Measurements from ENCODE around the gene KCNQ1. TPM values are rescaled to one million over a fixed set of nuclear protein-coding genes. Genes with fewer than 3 reads are reported as not detected.

Gene KCNQ1
- total and polyA plus RNA-seq, 9 donors = 1.4 to 17.2 (median 3.8) TPM

DNA sequence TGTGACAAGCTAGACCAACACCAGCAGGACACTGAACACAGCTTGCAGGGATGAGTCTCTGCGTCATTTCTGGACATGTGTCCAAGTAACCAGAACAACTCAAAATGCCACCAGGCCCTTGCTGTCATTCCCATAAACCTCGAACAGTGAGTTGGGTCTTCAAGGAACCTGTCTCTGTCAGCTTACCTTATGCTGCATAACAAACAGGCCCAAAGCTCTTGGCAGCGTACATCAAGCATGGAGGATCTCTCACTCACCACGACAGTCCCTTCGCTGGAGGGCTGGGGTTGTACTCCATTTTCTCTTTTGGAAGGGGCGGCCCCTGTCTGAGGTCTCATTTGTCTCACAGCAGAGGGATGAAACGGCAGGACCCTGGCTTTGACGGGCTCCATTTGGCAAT is 434.0 kb downstream of the KCNQ1 start:
- no peaks in the 10 kb centered on the region for H3K27me3 ChIP-seq
- no peaks in the 10 kb centered on the region for H3K36me3 ChIP-seq
- H3K4me3 ChIP-seq = no peak overlapping the region
- TF ChIP-seq EP300 (IDR thresholded peaks at IDR 0.05) (no peak), POLR2A (IDR thresholded peaks at IDR 0.05) (no peak)
- TF ChIP-seq, protein P1, sequence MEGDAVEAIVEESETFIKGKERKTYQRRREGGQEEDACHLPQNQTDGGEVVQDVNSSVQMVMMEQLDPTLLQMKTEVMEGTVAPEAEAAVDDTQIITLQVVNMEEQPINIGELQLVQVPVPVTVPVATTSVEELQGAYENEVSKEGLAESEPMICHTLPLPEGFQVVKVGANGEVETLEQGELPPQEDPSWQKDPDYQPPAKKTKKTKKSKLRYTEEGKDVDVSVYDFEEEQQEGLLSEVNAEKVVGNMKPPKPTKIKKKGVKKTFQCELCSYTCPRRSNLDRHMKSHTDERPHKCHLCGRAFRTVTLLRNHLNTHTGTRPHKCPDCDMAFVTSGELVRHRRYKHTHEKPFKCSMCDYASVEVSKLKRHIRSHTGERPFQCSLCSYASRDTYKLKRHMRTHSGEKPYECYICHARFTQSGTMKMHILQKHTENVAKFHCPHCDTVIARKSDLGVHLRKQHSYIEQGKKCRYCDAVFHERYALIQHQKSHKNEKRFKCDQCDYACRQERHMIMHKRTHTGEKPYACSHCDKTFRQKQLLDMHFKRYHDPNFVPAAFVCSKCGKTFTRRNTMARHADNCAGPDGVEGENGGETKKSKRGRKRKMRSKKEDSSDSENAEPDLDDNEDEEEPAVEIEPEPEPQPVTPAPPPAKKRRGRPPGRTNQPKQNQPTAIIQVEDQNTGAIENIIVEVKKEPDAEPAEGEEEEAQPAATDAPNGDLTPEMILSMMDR (IDR thresholded peaks at IDR 0.05) = no peak
- H3K9me3 ChIP-seq = peaks cover 0 to 15% of the 10 kb centered on the region in 2 donors
- WGBS, 3 donors = 96 to 97% (median 97%) methylated on average over 8 of the region's 8 CpGs
- peaks cover 3% of the 10 kb centered on the region for H3K4me1 ChIP-seq (ENCODE audit: insufficient read depth)
- intact Hi-C loops (cut with DNase I) = loop anchor here in 1 of 4 donors (5.0 kb wide), 1 partner anchor 41 kb away; no protein-coding TSS in a partner anchor
- H3K27ac ChIP-seq = no peak overlapping the region
- no peak for DNase-seq

DNA sequence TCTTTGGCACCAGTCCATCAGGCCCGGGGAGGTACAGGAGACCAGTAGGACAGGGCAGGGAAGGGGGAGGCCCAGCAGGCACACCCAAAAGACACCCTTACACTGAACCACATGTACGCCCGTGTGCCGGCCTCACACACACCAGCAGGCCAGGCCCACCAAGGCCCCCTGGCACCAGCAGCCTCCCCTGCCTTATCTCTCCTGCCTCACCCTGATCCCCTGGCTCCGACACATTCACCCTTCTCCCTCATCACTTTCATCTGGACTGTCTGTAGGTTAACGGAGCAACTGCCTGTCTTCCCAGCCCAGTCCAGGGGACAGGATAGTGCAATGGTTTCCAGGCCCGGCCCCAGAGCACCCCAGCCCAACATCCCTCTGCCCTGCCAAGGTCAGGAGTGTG is 435.8 kb downstream of the KCNQ1 start:
- no peak overlapping the region for H3K27ac ChIP-seq
- H3K4me3 ChIP-seq = no peak overlapping the region
- intact Hi-C loops (cut with DNase I) = loop anchor here in 2 of 4 donors (5.0 to 10.0 kb wide), 3 partner anchors 53 to 196 kb away; no protein-coding TSS in a partner anchor
- peaks cover 0 to 6% of the 10 kb centered on the region in 2 donors for H3K9me3 ChIP-seq
- DNase-seq = peak in 1 of 5 donors; percentile 36
- H3K4me1 ChIP-seq (ENCODE audit: insufficient read depth) = peaks cover 3% of the 10 kb centered on the region
- no peaks in the 10 kb centered on the region for H3K36me3 ChIP-seq
- TF ChIP-seq POLR2A (IDR thresholded peaks at IDR 0.05) (no peak), EP300 (IDR thresholded peaks at IDR 0.05) (no peak)
- TF ChIP-seq, protein P1 (IDR thresholded peaks at IDR 0.05) = no peak
- H3K27me3 ChIP-seq = no peaks in the 10 kb centered on the region
- 81 to 86% (median 84%) methylated on average over 7 of the region's 7 CpGs for WGBS, 3 donors

DNA sequence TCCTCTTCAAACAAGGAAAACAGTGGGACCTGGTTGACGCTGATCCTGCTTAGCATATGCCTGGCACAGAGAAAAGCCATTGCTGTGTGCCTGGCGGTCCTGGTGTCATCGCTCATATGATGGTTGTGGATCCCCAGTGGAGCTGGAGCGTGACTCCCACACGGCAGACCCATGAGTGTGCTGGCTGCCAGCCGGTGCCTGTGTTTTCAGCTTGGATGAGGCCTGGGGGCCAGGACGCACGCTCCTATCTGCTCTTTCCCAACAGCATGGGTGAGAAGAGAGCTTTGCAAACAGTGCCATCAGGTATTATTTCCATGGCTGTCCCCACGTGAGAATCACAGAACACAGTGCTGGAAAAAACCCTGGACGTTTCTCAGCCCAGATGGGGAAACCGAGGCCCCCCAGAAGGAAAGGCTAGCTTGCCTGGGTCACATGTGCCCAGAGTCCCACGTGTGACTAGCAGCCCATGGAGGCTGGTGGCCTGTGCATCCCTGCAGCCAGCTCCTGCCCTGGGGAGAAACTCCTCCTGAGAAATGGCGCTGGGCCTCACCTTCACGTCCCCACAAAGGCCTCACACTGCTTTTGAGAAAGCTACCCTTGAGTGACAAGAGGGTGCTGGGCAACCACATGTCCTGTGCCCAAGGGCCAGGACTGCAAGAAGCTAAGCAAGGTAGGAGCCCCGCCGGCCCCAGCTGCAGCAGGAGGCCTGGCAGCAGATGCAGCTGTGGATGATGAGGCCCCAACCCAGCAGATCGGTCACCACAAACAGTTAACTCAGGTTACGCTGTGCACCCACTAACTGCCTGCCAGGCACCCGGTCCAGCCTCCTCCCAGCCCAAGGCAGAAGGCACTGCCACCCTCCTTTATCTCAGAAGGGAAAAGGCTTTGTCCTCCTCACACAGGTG is 436.5 kb downstream of the KCNQ1 start:
- Histone ChIP-seq H3K9me3 (peaks cover 0 to 6% of the 10 kb centered on the region in 2 donors), H3K27me3 (no peaks in the 10 kb centered on the region), H3K4me3 (no peak overlapping the region), H3K4me1 (ENCODE audit: insufficient read depth) (peaks cover 3% of the 10 kb centered on the region), H3K27ac (no peak overlapping the region), H3K36me3 (no peaks in the 10 kb centered on the region)
- DNase-seq = peak in 2 of 5 donors; percentile 14 to 28
- TF ChIP-seq EP300 (IDR thresholded peaks at IDR 0.05) (no peak), POLR2A (IDR thresholded peaks at IDR 0.05) (no peak)
- TF ChIP-seq, protein P1 (IDR thresholded peaks at IDR 0.05) = no peak
- intact Hi-C loops (cut with DNase I) = loop anchor here in 2 of 4 donors (5.0 to 10.0 kb wide), 3 partner anchors 54 to 197 kb away; no protein-coding TSS in a partner anchor
- 86 to 90% (median 88%) methylated on average over 19 of the region's 19 CpGs for WGBS, 3 donors

DNA sequence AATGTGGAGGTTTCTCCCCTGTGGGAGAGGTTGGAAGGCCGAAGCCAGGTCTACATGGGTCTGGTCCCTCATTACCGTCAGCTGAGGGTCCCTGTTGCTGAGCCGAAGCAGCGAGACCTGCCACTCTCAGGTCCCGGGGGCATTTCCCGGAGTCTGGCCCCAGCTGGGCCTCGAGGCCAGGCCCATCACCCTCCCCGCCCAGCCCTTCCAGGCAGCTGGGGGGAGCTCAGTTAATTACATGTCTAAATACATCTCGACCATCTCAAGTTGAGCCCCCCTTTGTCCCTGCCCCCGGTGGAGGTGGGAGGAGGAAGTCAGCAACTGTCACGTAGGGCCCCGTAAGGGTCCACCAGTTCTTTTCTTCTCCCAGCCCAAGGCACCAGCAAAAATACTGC is 437.2 kb downstream of the KCNQ1 start:
- TF ChIP-seq, protein P1 (IDR thresholded peaks at IDR 0.05) = no peak
- TF ChIP-seq POLR2A (IDR thresholded peaks at IDR 0.05) (no peak), EP300 (IDR thresholded peaks at IDR 0.05) (no peak)
- WGBS, 3 donors = 60 to 62% (median 62%) methylated on average over 11 to 12 of the region's 12 CpGs
- Histone ChIP-seq H3K27ac (no peak overlapping the region), H3K27me3 (no peaks in the 10 kb centered on the region), H3K4me3 (no peak overlapping the region), H3K36me3 (no peaks in the 10 kb centered on the region), H3K9me3 (peaks cover 0 to 6% of the 10 kb centered on the region in 2 donors), H3K4me1 (ENCODE audit: insufficient read depth) (peaks cover 5% of the 10 kb centered on the region)
- DNase-seq = peak in 2 of 5 donors; percentile 15 to 29
- intact Hi-C loops (cut with DNase I) = loop anchor here in 2 of 4 donors (5.0 to 10.0 kb wide), 3 partner anchors 55 to 197 kb away; no protein-coding TSS in a partner anchor
